Activated T-cell treated with anti-CD3 and anti-CD28 coated beads, Interleukin-2, amount 50 U/mL, for 4 hours (primary cell): Measurements from ENCODE around the gene LRWD1. TPM values are rescaled to one million over a fixed set of nuclear protein-coding genes. Genes with fewer than 3 reads are reported as not detected.
"Not testable (repeated sequence)": the region's sequence is repeated elsewhere in the genome, so short reads cannot be mapped to it uniquely, and the experiment has no call there.

Experiments used
- ATAC-seq, 2 donors: fragments of 200-7000 bp; cut with Tn5 transposase; one replicate each; pipeline ENCODE4 v1.10.0; 2021
- DNase-seq: peaks from one replicate; pipeline ENCODE4 v3.0.0-alpha.2; 2020
- H3K27me3 Mint-ChIP-seq: one replicate; pipeline ENCODE4 v1.8.0; 2021; ENCODE audit warnings: low read depth, mixed read lengths
- H3K36me3 Mint-ChIP-seq: one replicate; pipeline ENCODE4 v1.8.0; 2022; ENCODE audit warnings: mixed read lengths; ENCODE audit not compliant: insufficient read depth
- H3K4me1 Mint-ChIP-seq: one replicate; pipeline ENCODE4 v1.8.0; 2021; ENCODE audit warnings: low read depth, mixed read lengths
- H3K4me3 Mint-ChIP-seq: one replicate; pipeline ENCODE4 v1.8.0; 2021; ENCODE audit warnings: mild to moderate bottlenecking, moderate library complexity, mixed read lengths
- H3K9me3 Mint-ChIP-seq: one replicate; pipeline ENCODE4 v1.8.0; 2021; ENCODE audit warnings: mixed read lengths
- total RNA-seq, 3 donors: library from RNA; stranded (reverse); gene quantifications; one replicate each; pipeline ENCODE4 v1.2.1, GENCODE V29; 2021

The LRWD1 gene
- total RNA-seq, 3 donors from 2014 or later, result 54.8 to 57.9 (median 57.7) TPM

DNA sequence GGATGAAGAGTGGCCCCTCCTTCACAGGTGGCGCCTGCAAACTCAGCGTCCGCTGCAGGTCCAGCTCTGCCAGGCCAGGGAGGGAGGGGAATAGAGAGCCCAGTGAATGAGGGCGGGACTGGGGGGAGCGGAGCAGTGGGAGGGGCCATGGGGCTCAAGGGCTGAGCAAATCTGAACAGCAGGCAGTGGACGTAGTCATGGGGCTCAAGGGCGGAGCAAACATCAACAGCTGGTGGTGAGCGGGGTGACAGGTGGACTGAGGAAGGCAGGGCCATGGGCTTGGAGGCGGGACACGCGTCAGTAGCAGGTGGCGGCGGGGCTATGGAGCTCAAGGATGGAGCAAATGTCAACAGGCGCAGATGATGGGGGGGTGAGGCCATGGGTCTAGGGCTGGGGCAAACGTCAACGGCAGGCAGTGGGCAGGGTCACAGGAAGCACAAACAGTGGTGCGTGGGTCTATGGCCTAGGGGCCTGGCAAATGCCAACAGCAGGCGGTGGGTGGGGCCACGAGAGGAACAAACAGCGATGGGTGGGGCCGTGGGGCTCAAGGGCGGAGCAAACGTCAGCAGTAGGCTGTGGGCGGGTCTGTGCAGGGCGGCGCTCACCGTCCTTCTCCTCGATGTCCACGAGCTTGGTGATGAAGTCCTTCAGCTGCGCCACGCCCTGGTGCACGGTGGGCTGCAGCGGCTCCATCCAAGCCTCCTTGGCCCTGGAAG, 28.6 kb downstream of the LRWD1 start:
- not testable (repeated sequence) for H3K9me3 Mint-ChIP-seq, DNase-seq, H3K4me1 Mint-ChIP-seq, H3K4me3 Mint-ChIP-seq, H3K36me3 Mint-ChIP-seq, H3K27me3 Mint-ChIP-seq
- peak in 1 of 2 donors; percentile 18 for ATAC-seq

DNA sequence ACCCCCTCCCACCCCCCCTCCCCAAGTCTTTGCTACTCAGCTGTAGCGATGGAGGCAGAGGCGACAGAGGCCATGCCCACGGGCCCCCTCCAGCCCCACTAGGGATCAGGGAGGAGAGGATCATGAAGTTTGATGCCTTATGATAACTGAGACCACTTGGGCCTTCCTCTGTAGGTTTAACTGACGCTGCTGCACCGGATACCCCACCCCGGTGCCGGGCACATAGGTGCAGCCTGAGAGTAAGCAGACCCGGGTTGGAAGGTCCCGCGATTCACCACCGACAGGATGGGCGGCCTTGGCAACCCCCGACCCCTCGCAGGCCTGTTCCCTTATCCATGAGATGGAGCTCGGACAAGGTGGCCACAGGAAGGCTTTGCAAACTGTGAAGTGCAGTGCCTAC, 29.2 kb downstream of the LRWD1 start:
- not testable (repeated sequence) for H3K9me3 Mint-ChIP-seq, H3K4me3 Mint-ChIP-seq

DNA sequence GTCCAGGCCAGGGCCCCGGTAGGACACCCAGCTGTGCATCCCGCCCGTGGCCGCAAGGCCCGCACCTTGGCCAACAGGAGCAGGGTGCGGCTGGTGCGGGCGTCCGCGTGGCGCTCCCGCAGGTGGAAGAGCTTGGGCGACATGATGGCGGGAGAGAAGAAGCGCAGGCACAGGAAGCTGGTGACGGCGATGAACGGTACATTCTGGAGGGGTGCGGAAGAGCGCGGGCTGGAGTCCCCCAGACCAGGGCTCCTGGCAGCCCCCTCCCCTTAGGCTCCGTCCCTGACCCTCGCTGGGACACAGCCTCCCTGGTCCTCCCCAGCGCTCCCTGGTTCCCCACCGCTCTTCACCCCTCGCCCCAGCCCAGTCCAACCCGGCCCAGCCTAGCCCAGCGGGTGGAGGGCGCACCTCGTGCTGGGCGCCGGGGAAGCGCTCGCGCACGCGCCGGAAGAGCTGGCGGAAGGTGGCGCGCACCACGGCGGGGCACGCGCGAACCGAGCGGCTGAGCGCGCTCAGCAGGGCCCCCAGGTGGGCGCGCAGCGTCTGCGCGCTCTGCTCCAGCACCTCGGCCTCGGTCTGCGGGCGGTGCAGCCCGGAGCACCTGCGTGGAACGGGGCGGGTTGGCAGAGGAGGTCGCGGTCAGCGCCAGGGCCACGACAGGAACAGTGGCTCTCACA, 29.8 kb downstream of the LRWD1 start:
- peak; percentile 80 to 81 for ATAC-seq
- not testable (repeated sequence) for DNase-seq, H3K4me3 Mint-ChIP-seq, H3K4me1 Mint-ChIP-seq, H3K9me3 Mint-ChIP-seq, H3K27me3 Mint-ChIP-seq, H3K36me3 Mint-ChIP-seq

More for the DNA sequence above, 29.2 kb downstream of the LRWD1 start:
- DNase-seq, H3K27me3 Mint-ChIP-seq, H3K36me3 Mint-ChIP-seq, H3K4me1 Mint-ChIP-seq: not testable (repeated sequence)
- ATAC-seq, result peak in 1 of 2 donors; percentile 2

DNA sequence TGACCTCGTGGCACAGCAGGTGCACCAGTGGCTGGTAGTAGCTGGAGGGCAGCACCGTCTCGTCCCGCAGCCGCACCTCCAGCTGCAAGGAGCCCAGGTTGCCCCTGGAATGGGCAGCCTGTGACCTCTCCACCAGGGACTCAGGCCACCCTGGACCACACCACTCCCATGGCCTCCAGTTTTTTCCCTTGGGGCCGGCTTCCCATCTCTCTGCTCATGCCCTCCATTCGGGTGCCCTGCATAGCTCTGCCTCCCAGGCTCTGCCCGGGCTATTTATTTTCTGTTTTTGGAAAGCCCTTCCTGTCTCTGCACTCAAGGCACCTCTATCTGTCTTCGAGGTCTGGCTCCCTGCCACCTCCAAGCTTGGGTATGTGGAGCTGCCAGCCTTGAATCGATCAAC, 32.1 kb downstream of the LRWD1 start:
- not testable (repeated sequence) for H3K27me3 Mint-ChIP-seq, H3K4me3 Mint-ChIP-seq, H3K4me1 Mint-ChIP-seq, H3K9me3 Mint-ChIP-seq, H3K36me3 Mint-ChIP-seq, DNase-seq, ATAC-seq

DNA sequence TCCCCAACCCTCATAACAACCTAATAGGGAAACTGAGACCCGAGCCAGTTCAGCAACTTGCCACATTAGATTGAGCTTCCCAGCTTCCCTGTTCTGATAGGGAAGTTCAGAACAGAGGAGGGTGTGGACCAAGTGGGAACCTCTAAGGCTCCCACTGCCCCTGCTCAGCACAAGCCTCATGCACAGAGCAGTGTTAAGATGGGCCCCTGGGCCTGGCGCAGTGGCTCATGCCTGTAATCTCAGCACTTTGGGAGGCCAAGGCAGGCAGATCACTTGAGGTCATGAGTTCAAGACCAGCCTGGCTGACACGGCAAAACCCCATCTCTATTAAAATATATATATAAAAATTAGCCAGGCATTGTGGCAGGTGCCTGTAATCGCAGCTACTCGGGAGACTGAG, 32.5 kb downstream of the LRWD1 start:
- ATAC-seq, H3K4me3 Mint-ChIP-seq, H3K36me3 Mint-ChIP-seq, H3K9me3 Mint-ChIP-seq, H3K4me1 Mint-ChIP-seq, DNase-seq, H3K27me3 Mint-ChIP-seq: not testable (repeated sequence)

DNA sequence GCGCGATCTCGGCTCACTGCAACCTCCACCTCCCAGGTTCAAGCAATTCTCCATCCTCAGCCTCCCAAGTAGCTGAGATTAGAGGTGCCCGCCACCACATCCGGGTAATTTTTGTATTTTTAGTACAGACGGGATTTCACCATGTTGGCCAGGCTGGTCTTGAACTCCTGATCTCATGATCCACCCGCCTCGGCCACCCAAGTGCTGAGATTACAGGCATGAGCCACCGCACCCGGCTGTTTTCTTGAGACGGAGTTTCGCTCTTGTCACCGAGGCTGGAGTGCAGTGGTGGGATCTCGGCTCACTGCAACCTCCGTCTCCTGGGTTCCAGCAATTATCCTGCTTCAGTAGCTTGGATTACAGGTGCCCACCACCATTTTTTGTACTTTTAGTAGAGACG, 33.5 kb downstream of the LRWD1 start:
- H3K4me3 Mint-ChIP-seq, H3K36me3 Mint-ChIP-seq, DNase-seq, H3K4me1 Mint-ChIP-seq, ATAC-seq, H3K27me3 Mint-ChIP-seq, H3K9me3 Mint-ChIP-seq: not testable (repeated sequence)

DNA sequence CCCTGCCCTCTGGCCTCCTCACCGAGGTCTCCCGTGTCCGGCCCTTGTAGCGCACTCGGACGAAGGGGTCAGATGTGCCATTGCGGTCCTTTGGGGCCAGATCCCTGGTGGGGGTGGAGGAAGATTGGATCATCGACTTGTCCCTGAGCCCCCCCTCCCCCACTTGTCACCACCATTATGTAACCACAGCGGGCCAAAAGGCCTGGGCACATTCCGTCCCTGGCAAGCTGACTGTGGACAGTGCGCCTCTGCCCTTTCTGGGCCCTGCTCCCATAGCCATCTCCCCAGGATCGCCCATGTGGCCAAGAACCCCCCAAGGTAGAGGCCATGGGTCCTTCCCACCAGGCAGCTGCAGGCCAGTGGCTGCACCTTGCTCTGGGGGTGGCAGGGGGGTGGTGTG, 38.4 kb downstream of the LRWD1 start:
- not testable (repeated sequence) for H3K27me3 Mint-ChIP-seq, H3K4me3 Mint-ChIP-seq, DNase-seq, H3K9me3 Mint-ChIP-seq, ATAC-seq, H3K4me1 Mint-ChIP-seq, H3K36me3 Mint-ChIP-seq

DNA sequence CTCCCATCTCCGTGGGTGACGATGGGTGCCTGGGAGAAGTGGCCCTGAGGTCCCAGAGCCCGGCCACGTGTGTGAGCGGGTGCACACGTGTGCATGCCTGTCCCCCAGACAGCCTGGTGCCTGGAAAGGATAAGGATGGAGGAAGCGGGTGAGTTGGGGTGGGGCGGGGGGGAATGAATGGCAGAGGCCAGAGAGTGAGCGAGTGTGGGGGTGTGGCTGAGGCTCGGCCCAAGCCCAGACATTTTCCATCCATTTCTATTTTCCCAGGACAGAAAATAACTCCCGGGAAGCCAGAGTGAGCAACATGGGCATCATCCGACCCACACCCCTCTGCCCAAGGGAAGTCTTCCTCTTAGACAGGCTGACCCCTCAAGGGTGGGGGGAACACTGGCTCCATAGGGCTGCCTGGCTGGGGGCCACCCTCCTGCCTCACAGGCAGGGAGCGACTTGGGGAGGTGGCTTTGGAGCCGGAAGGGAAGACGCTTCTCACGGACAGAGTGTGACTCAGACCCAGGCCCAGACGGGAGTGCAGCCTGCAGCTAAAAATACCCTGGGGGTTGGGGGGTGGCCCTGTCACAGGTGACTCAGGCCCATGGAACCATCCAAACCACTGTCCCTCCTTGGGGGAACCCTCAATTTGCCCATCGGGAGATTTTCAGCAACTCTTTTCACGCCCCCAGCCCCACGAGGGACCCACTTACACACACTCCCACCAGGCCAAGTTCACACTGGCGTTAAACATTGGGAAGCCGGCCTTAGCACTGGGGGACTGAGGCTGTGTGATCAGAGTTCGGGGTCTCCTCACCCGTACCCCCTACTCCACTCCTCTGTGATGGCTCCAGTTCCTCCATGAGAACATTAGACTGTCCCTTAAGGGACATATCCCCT, 40.8 kb downstream of the LRWD1 start:
- H3K36me3 Mint-ChIP-seq, H3K9me3 Mint-ChIP-seq, H3K27me3 Mint-ChIP-seq, ATAC-seq, H3K4me3 Mint-ChIP-seq, H3K4me1 Mint-ChIP-seq, DNase-seq: not testable (repeated sequence)

DNA sequence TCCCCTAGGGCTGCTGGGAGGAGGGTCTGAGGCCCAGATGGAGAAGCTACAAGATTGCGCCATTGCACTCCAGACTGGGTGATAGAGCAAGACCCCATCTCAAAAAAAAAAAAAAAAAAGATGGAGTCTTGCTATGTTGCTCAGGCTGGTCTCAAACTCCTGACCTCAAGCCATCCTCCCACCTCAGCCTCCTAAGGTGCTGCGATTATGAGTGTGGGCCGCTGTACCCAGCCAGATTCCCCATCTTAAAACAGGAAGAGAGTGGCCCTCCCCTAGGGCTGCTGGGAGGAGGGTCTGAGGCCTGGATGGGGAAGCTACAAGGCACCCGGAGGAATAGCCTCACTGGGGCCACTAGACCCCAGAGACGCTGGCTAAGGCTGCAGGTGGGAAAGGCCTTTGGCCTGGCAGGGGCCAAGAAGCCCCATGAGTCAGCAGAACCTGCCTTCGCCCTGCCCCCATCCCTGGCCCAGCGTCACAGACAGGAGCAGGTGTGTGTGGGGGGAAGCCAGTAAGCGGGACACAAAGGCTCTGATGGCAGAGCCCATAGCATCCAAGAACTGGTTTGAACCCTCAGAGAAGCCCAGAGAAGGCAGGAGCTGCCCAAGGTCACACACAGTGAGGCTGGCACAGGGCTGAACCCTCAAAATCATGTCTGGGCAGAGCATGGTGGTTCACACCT, 42.8 kb downstream of the LRWD1 start:
- H3K27me3 Mint-ChIP-seq, DNase-seq, H3K4me3 Mint-ChIP-seq, H3K4me1 Mint-ChIP-seq, H3K9me3 Mint-ChIP-seq, ATAC-seq, H3K36me3 Mint-ChIP-seq: not testable (repeated sequence)

DNA sequence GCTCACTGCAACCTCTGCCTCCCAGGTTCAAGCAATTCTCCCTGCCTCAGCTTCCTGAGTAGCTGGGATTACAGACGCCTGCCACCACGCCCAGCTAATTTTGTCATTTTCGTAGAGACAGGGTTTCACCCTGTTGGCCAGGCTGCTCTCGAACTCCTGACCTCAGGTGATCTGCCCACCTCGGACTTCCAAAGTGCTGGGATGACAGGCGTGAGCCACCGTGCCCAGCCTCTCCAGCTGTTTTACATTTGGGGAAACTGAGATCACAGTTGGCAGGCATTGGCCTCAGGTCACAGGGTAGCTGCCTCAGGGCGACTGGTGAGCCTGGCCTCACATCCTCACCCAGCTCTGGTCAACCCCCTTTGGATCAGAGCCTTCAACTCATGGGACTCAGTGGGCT, 45.8 kb downstream of the LRWD1 start:
- not testable (repeated sequence) for H3K4me3 Mint-ChIP-seq, H3K36me3 Mint-ChIP-seq, DNase-seq

DNA sequence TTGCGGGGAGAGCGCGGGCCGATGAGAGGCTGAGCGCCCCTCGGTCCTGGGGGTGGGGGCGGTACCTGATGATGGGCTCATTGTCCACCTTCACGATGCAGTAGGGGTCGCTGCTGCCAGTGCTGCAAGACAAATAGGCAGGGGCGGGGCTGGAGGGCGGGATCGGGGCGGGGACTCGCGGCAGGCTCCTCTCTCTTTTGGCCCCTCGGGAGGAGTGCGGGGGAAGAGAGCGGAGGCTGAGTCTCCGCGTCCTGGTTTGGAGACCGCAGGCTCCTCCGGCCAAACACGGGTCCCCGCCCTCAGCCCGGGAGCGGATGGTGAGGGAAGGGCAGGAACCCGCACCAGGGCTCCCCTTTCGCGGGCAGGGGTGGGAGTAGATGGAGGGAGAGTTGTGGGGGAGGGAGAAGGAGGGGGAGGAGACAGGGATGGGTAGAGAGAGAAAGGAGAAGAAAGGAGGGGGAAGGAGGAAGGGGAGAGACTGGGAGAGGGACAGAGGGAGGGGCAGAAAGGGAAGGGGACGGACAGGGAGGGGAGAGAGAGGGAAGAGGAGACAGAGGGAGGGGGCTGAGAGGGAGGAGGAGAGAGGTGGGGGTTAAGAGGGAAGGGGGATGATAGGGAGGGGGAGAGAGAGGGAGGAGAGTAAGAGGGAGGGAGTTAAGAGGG, 47.2 kb downstream of the LRWD1 start:
- ATAC-seq, result peak; percentile 82 to 84
- DNase-seq, H3K36me3 Mint-ChIP-seq, H3K4me1 Mint-ChIP-seq, H3K9me3 Mint-ChIP-seq, H3K27me3 Mint-ChIP-seq, H3K4me3 Mint-ChIP-seq: not testable (repeated sequence)

More for the DNA sequence above, 45.8 kb downstream of the LRWD1 start:
- not testable (repeated sequence) for H3K4me1 Mint-ChIP-seq, H3K9me3 Mint-ChIP-seq, ATAC-seq, H3K27me3 Mint-ChIP-seq

DNA sequence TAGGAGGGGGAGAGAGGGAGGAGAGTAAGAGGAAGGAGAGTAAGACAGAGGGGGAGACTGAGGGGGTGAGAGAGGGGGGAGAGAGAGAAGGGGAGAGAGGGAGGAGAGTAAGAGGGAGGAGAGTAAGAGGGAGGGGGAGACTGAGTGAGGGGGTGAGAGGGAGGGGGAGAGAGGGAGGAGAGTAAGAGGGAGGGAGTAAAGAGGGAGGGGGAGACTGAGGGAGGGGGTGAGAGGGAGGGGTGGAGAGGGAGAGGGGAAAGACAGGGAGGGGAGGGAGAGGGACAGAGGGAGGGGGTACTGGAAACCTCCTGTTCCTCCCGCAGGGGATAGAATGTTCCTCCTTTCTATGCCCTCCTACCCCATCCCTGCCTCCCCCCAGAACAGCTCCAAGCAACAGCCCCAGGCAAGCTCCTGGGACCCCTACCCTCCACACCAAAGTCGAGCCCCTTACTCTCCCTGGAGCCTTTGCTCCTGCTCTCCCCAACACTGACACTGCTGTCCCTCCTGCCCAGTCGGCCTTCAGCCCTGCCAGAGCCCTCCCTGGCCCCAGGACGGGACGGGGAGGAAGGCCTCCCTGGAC, 47.9 kb downstream of the LRWD1 start:
- not testable (repeated sequence) for H3K36me3 Mint-ChIP-seq, ATAC-seq, H3K9me3 Mint-ChIP-seq, H3K27me3 Mint-ChIP-seq, H3K4me3 Mint-ChIP-seq, DNase-seq, H3K4me1 Mint-ChIP-seq

DNA sequence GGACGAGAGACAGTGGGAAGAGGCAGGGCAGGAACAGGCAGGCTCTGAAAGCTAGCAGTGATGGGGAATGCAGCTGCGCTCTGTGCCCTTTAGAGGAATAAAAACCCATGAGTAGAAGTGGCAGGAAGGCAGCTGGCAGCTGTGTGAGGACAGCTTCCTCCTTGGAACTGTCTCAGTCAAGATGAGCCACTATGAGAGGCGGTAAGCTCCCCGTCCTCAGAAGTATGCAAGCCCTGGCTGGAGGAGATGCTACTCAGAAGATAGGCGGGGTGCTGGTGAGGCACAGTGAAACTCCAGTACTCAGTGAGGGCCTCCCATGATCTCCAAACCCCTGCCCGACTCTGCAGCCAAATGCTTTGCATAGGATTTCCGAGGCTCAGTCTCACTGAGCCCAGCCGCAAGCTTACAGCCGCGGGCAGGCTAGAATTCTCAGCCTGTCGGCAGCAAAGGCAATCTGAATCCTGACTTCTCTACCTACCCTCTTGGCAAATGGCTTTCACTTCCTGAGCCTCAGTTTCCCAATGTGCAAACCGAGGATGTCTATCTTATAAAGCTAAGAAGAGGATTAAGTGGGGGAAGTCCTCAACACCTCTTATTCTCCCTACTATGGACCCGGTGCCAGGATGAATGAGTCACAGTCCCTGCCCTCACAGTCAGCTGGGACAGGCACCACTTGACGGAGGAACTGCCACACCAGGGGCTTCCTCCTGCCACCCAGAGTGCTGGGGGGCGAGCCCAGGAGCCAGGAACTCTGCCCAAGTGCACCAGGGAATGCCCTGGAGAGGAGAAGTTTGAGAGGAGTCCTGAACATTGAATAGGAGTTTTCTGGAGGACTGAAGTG, 50.3 kb downstream of the LRWD1 start:
- not testable (repeated sequence) for H3K9me3 Mint-ChIP-seq, DNase-seq, H3K4me3 Mint-ChIP-seq, H3K27me3 Mint-ChIP-seq, H3K36me3 Mint-ChIP-seq, ATAC-seq, H3K4me1 Mint-ChIP-seq
